Measurements from ENCODE around the gene MAML2.

- TF ChIP-seq POLR2A (IDR thresholded peaks at IDR 0.05) (no peak), CTCF (IDR thresholded peaks at IDR 0.05) (no peak)
Observed at GRCh38 chr11:96085319-96085930, 257.6 kb downstream of the MAML2 start.
